NT2/D1 (cell line): ENCODE results near the gene CCDC172.

Source experiments
- SUZ12 ChIP-seq: IDR thresholded peaks from 2 replicates; pipeline ENCODE4 v1.6.1; 2011; ENCODE audit not compliant: insufficient read length, insufficient read depth; ENCODE audit errors: extremely low read depth
- YY1 ChIP-seq: IDR thresholded peaks from 2 replicates; pipeline ENCODE4 v1.6.1; 2011; ENCODE audit not compliant: insufficient read length, insufficient read depth

DNA sequence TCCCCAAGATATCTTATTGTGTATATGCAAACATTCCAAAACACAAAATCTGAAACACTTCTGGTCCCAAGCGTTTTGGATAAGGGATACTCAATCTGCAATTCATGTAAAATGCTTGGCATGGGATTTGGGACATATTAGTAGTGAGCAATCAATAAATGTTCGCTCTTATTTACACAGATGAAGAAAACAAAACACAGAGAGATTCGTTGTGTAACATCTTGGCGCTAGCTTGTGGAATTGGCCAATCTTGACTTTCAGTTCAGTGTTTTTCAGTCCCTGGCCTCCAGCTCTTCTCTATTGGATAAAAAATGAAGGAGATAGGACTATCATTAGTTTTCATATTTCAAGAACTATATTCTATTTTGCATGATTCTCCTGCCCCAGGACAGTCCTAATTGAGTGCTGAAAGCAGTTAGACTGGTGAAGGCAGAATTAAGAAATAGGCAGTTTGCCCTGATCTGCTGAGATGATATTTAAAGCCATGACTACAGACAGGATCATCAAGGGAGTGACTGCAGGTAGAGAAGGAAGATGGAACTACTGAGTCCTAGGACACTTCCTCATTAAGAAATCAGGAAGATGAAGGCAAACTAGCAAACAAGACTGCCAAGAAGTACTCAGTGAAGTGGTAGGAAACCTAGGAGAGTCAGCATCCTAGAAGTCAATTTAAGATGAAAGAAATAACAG, 105.2 kb downstream of the CCDC172 start:
- TF ChIP-seq YY1: no peak
- TF ChIP-seq SUZ12: no peak
